GM18861 (cell line): Measurements from ENCODE around the gene JAZF1.

Experiments
- ATAC-seq: cut with Tn5 transposase; IDR thresholded peaks from one replicate; pipeline ENCODE4 v1.9.1; 2021; ENCODE audit not compliant: unreplicated experiment

JAZF1 gene

GRCh38 chr7:28166982-28167715 is 13.4 kb downstream of the JAZF1 start:
- no peak for ATAC-seq

GRCh38 chr7:28165961-28166955 is 14.3 kb downstream of the JAZF1 start:
- no peak for ATAC-seq

- ATAC-seq, result no peak
These were observed 15.3 kb downstream of the JAZF1 start for GRCh38 chr7:28165261-28165660.

GRCh38 chr7:28163949-28164348 is 16.6 kb downstream of the JAZF1 start:
- ATAC-seq, result no peak

DNA sequence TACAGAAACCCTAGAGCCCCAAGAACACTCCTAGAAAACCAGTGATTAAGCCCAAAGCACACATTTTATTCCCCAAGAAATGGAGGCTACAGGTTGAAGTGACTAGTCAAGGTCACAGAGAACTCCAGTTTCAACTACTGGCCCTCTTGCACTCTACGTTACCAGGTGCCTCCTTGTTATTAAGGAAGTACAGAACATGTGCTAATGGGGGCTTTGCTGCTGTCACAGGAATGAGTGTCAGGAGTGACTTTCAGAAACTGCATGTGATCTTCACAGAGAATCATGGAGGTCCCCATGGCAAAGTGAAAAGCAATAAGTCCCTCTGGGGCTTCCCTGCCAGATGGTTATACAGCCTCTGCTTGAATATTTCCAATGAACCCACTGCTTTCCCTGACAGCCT is 19.3 kb downstream of the JAZF1 start:
- no peak for ATAC-seq

- ATAC-seq, result no peak
These were observed 20.0 kb downstream of the JAZF1 start for GRCh38 chr7:28160551-28160991.

GRCh38 chr7:28157831-28158416 is 22.7 kb downstream of the JAZF1 start:
- ATAC-seq, result no peak

DNA sequence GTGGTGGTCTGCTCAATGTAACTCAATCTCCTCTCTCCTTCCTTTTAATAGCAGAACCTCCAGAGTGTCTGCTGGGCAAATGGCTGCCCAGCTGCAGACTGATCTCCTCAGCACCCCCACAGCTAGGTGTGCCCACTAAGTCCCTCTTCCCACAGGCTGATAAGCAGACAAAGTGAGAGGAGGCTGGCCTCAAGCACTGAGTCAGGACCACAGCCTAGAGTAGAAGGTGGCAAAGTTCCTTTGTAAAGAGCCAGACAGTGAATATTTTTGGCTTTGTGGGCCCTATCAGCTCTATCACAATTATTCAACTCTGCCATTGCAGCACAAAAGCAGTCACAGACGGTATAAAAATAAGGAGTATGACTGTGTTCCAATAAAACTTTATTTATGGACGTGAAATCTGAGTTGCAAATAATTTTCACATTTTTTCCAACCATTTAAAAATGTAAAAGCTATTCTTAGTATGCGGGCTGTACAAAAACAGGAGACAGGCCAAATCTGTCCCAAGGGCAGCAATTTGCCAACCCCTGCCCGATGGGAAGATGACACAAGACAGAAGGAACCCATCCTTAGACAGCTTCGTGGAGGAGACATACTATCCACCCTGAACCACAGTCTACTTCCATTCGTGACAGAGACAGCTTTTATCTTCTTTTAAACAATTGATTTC is 23.4 kb downstream of the JAZF1 start:
- no peak for ATAC-seq

DNA sequence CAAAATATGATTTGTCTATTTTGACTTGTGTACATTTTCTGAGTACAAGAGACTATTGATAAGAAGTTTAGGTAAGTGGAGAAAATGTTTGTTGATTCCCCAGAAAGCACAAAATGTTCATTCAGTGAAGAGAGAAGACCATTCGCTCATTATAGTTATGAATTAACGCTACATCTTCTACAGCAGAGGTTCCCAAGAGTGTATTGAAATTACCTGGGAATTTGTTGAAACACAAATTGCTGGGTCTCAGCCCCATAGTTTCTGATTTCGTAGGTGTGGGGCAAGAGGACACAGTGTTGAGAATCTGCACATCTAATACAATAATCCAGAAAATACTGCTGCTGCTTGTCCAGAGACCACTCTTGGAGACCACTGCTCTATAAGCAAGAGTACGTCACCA is 24.2 kb downstream of the JAZF1 start:
- ATAC-seq, result no peak

- no peak for ATAC-seq
These were observed 24.6 kb downstream of the JAZF1 start for GRCh38 chr7:28155964-28156363.

DNA sequence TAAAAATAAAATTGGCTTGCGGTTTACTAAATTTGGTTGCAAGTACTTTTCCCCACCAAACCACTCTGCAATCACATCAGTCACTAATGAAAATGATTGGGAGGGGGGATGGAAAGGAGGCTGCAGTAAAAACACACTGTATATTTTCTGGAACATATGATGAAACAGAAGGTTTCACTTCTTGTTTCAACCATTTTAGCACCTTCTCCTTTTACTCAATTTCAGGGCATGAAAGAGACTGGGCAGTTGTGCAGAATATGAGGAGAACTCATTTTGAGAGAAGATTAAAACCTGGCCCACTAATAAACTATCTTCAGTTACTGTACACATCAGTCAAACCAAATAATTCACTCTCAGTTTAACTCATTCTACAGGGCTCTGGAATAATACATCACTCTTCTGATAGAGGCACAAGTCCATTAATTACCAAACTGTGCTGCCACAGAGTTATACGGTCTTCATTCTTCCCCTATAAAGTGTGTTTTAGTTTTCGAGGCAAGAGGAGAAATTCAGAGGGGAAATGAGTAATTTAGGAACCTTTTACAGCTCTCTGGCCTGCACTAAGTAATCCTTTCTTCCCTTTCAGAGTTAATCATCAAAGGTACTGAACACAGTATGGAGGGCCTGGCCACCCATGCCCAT is 25.5 kb downstream of the JAZF1 start:
- peak; percentile 62 for ATAC-seq

DNA sequence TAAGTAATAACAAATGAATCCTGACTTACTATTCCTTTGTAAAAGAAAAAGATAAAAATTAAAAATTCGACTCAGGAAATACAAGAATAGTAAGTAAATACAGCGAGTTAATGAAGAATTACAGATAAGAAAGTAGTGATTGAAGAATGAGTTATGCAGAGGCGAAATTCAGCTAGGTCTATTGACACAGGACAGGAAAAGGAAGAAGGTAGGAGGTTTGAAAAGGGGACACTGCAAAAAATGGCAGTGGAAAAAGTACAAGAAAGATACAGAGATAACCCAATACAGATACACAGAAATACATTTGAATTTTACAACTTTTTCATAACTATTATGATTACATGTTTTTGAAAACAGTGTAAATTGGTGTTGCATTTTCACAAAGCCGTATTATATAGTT is 28.0 kb downstream of the JAZF1 start:
- ATAC-seq, result no peak

DNA sequence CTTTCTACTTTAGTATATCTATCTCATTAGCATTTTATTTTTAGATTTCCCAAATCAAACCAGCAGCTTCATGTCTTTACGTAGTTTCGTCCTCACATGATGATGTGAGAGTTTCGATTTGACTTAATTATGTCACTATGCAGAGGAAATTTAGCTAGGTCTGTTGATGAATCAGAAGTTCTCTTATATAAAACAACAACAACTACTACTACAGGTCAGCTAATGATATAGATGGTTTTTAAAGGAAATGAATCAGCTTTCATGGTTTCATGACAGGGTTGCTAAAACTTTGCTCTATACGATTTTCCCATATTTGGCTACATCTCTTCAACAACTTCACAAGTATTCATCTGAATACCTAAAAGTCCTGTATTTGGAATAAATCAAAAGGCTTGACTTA is 28.6 kb downstream of the JAZF1 start:
- ATAC-seq, result peak; percentile 33

DNA sequence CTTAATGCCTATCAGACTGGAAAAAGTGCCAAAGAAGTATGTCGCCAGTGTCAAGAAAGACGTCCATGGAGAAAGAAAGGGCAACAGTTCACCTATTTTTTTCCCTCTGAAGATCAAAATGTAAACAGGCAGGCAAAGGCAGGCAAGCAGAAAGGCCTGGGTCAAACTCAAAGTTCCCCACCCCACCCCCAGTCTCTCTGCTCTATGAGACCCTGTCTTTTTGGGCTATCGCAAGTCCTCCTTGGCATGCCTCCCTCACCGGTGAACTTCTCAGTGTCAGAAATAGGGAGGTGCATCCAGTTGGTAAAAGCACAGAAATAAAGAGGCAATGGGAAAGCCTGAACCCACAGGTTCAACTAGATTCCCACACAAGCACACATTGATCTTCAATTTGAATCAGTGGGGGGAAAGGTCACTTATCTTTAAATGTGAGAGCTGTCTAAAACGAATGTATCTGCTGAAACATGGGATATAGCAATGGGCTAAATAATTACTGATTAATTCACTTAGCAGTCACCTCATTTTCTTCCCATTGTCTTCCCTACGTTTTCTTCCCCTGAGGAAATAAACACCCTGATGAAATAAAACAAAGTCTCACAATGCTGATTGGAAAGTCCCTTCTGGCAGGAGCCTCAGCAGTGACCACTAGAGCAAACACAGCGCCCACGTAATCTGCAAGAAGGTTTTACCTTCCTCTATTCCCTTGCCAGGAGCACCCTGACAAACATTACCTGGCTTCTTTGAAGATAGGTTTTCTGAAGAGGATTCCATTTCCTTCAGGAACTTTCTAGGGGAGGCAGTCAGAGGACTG is 31.1 kb downstream of the JAZF1 start:
- peak; percentile 33 for ATAC-seq

GRCh38 chr7:28145931-28146330 is 34.7 kb downstream of the JAZF1 start:
- no peak for ATAC-seq

DNA sequence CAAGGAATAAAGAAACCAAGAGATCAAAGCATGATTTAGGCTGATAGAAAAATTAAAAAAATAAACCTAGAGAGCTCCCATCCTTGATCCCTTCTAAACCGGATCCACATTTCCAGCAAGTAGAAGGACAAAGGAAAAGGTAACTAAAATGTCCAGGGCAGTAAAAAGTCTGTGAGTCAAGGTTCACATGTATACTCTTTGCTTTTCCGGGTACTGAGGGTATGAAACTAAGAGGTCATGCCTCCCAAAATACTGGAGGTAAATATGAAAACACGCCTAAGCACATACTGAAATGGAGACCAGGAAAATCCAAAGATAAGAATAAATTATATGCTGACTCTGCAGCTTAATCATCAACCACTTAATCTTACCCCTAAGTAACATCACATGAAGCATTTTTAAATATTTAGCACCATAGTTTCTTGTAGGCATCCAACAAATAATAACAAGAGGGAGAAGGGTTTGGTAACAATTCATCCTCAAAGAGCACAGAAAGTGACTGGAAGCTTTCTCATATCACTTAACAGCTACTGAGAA is 35.4 kb downstream of the JAZF1 start:
- ATAC-seq, result no peak

DNA sequence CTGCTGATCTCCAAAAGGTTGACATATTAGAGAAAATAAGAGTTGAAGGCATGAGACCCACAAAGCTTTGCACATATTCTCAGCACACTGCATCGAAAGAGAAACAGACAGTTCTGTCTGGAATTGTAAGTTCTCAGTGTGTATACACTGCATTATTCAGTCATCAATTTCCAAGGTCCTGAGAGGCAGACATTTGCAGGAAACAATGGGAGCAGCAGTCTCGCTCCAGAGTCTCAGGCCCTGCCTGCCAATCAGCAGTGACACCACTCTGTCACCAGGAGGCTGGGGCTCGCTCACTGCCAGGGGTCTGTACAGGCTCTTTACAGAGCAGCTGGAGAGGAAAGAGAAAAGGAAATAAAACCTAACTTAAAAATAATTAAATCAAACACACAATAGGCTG is 36.3 kb downstream of the JAZF1 start:
- no peak for ATAC-seq

DNA sequence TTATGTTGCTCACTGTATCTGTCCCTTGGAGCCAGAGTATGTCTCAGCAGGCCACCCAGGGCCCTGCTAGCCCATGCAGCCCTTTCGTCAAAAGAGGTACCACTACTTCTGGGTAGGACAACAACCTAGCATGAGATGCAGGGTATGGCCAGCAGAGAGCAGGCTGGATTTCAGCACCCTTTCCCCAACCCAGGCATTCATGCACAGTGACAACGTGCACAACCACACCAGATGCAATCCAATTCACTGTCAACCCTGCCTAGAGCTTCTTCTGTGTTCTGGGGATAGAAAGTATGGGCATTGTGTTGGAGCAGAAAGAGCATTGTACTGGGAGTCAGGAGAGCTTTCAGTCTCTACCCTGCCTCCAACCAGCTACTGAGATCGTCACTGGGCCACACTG is 37.9 kb downstream of the JAZF1 start:
- ATAC-seq, result no peak

DNA sequence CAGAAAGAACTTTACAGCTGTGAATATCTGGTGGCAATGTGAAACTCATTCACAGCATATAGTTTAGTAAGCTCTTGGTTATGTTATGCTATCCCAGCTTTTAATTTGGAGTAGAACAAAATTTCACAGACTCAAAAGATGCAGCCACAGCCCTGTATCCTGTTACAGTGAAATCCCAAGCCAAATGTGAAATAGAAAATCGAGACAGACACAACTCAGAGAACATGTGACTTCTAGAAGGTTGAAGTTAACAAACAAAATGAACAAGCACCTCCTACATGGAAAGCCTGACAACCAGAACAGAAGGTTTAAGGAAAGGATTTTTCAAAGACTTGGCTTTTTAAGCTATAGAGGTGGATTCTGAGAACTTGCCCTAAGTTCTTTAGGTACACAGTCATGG is 39.6 kb downstream of the JAZF1 start:
- ATAC-seq, result no peak

GRCh38 chr7:28138837-28139236 is 41.8 kb downstream of the JAZF1 start:
- ATAC-seq, result no peak
